ENCODE measurements around the gene CNOT2. TPM values are rescaled to one million over a fixed set of nuclear protein-coding genes. Genes with fewer than 3 reads are reported as not detected.

Gene CNOT2
- total RNA-seq, 1 experiment from 2014 or later, result 73.7 TPM

GRCh38 chr12:70355972-70356371 lies 112.7 kb downstream of the CNOT2 start:
- H4K20me1 ChIP-seq (ENCODE audit: low read length), result no peaks in the 10 kb centered on the region
- no peak overlapping the region for H3K27ac ChIP-seq (ENCODE audit: low read length)
- DNase-seq (no peak), ATAC-seq (no peak)
- no peak overlapping the region for H3K4me3 ChIP-seq (ENCODE audit: low read length)
- H3F3A ChIP-seq (ENCODE audit: low read length, unreplicated experiment), result no peaks in the 10 kb centered on the region
- no peaks in the 10 kb centered on the region for H3K79me2 ChIP-seq (ENCODE audit: low read length)
- TF ChIP-seq EZH2 (IDR thresholded peaks at IDR 0.05; ENCODE audit: low read length, unreplicated experiment) (no peak), CTCF (conservative IDR thresholded peaks at IDR 0.05; ENCODE audit: low read depth, low read length) (no peak), EZH2phosphoT487 (IDR thresholded peaks at IDR 0.05; ENCODE audit: borderline replicate concordance, low read length) (no peak)
- H3K4me2 ChIP-seq (ENCODE audit: low read length), result no peak overlapping the region
- H3K27me3 ChIP-seq (ENCODE audit: low read length), result no peaks in the 10 kb centered on the region
- H3K9me3 ChIP-seq (ENCODE audit: low read length), result no peaks in the 10 kb centered on the region
- intact Hi-C loops (cut with micrococcal nuclease), result no loop called here
- ChIA-PET CTCF (no interaction called here), POLR2A (ENCODE audit: unreplicated experiment) (no interaction called here)
- H3K9me2 ChIP-seq (replicated peaks; ENCODE audit: low read length), result no peaks in the 10 kb centered on the region
- BruUV-seq (replicated peaks), result no TSS peak
- peaks cover 16% of the 10 kb centered on the region; the same call in 1 of the 2 replicates for H3K36me3 ChIP-seq (ENCODE audit: low read depth, low read length)
- H3K4me1 ChIP-seq (ENCODE audit: insufficient read depth, low read length), result no peaks in the 10 kb centered on the region
- H2AFZ ChIP-seq (ENCODE audit: low read length), result no peak overlapping the region
- H3K9ac ChIP-seq (ENCODE audit: low read length), result no peak overlapping the region

GRCh38 chr12:70359458-70360197 lies 116.4 kb downstream of the CNOT2 start:
- intact Hi-C loops (cut with micrococcal nuclease), result loop anchor here (10.0 kb wide), 2 partner anchors 365 to 455 kb away; no protein-coding TSS in a partner anchor
- no TSS peak for BruUV-seq (replicated peaks)
- Histone ChIP-seq H3K4me3 (ENCODE audit: low read length) (no peak overlapping the region), H3K9me3 (ENCODE audit: low read length) (no peaks in the 10 kb centered on the region), H3K79me2 (ENCODE audit: low read length) (no peaks in the 10 kb centered on the region), H3K4me2 (ENCODE audit: low read length) (no peak overlapping the region), H2AFZ (ENCODE audit: low read length) (no peak overlapping the region), H3K27ac (ENCODE audit: low read length) (no peak overlapping the region), H3K9ac (ENCODE audit: low read length) (no peak overlapping the region), H3K4me1 (ENCODE audit: insufficient read depth, low read length) (no peaks in the 10 kb centered on the region), H4K20me1 (ENCODE audit: low read length) (no peaks in the 10 kb centered on the region), H3K27me3 (ENCODE audit: low read length) (no peaks in the 10 kb centered on the region), H3K36me3 (ENCODE audit: low read depth, low read length) (peaks cover 4% of the 10 kb centered on the region; the same call in 1 of the 2 replicates), H3K9me2 (replicated peaks; ENCODE audit: low read length) (no peaks in the 10 kb centered on the region), H3F3A (ENCODE audit: low read length, unreplicated experiment) (no peaks in the 10 kb centered on the region)
- TF ChIP-seq EZH2 (IDR thresholded peaks at IDR 0.05; ENCODE audit: low read length, unreplicated experiment) (no peak), EZH2phosphoT487 (IDR thresholded peaks at IDR 0.05; ENCODE audit: borderline replicate concordance, low read length) (no peak), CTCF (conservative IDR thresholded peaks at IDR 0.05; ENCODE audit: low read depth, low read length) (no peak)
- CTCF ChIA-PET, result no interaction called here
- DNase-seq (no peak), ATAC-seq (no peak)
- POLR2A ChIA-PET (ENCODE audit: unreplicated experiment), result no interaction called here

DNA sequence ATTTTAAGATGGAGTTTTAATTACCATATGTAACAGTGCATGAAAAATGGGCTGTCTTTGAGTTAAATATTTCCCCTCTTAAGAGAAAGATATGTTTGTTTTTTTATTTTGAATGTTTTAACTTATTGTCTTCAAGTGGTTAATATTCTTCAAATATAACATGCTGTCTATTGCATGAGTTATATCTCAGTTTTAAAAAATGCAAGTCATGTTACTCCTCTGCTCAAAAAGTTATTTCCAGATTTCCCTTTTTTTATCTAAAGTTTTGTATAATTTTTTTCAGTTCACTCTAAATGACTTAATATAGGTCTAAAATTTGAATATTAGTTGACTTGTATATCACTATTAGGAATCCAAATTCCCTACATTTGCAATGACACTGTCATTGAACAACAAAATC lies 117.0 kb downstream of the CNOT2 start:
- ChIA-PET POLR2A (ENCODE audit: unreplicated experiment) (no interaction called here), CTCF (no interaction called here)
- Histone ChIP-seq H3K9ac (ENCODE audit: low read length) (no peak overlapping the region), H3K27me3 (ENCODE audit: low read length) (no peaks in the 10 kb centered on the region), H3K9me2 (replicated peaks; ENCODE audit: low read length) (no peaks in the 10 kb centered on the region), H3K79me2 (ENCODE audit: low read length) (no peaks in the 10 kb centered on the region), H3K9me3 (ENCODE audit: low read length) (no peaks in the 10 kb centered on the region), H3K4me1 (ENCODE audit: insufficient read depth, low read length) (peaks cover 6% of the 10 kb centered on the region; the same call in 1 of the 2 replicates), H2AFZ (ENCODE audit: low read length) (no peak overlapping the region), H3K4me3 (ENCODE audit: low read length) (no peak overlapping the region), H4K20me1 (ENCODE audit: low read length) (no peaks in the 10 kb centered on the region), H3K36me3 (ENCODE audit: low read depth, low read length) (no peaks in the 10 kb centered on the region), H3K4me2 (ENCODE audit: low read length) (no peak overlapping the region), H3F3A (ENCODE audit: low read length, unreplicated experiment) (no peaks in the 10 kb centered on the region), H3K27ac (ENCODE audit: low read length) (no peak overlapping the region)
- intact Hi-C loops (cut with micrococcal nuclease), result loop anchor here (10.0 kb wide), 2 partner anchors 365 to 455 kb away; no protein-coding TSS in a partner anchor
- no peak for ATAC-seq
- BruUV-seq (replicated peaks), result no TSS peak
- no peak for DNase-seq
- TF ChIP-seq EZH2phosphoT487 (IDR thresholded peaks at IDR 0.05; ENCODE audit: borderline replicate concordance, low read length), result no peak
- no peak for TF ChIP-seq CTCF (conservative IDR thresholded peaks at IDR 0.05; ENCODE audit: low read depth, low read length)
- TF ChIP-seq EZH2 (IDR thresholded peaks at IDR 0.05; ENCODE audit: low read length, unreplicated experiment), result no peak
